Fibroblast of the aortic adventitia (primary cell): ENCODE measurements around the gene ASCL4. TPM values are rescaled to one million over a fixed set of nuclear protein-coding genes. Genes with fewer than 3 reads are reported as not detected.
A peak's percentile ranks its signal among the peaks of the same experiment; 100 is the strongest.

Experiments used
- DNase-seq: peaks from one replicate; pipeline ENCODE4 v3.0.0-alpha.2; 2010; ENCODE audit warnings: low read depth
- H3K4me3 ChIP-seq: 2 replicates; pipeline ENCODE4 v1.5.1; 2011; ENCODE audit warnings: low read depth, mild to moderate bottlenecking, control low read depth, low read length, moderate library complexity
- CTCF ChIP-seq: IDR thresholded peaks from 2 replicates; pipeline ENCODE4 v1.5.1; 2011; ENCODE audit warnings: mild to moderate bottlenecking, low read length, control low read depth, inconsistent platforms; ENCODE audit not compliant: insufficient read depth
- total RNA-seq: library from RNA; depleted of rRNA; stranded (reverse); fragments of >200 nt; gene quantifications from 2 replicates; pipeline ENCODE4 v1.2.3, GENCODE V29; 2012; ENCODE audit warnings: low replicate concordance

The ASCL4 gene
- total RNA-seq, 1 donor: not detected

GRCh38 chr12:107760809-107761501 lies 13.5 kb upstream of the ASCL4 start, which contains the start of gene PRDM4:
PRDM4 (minus strand) TSS chr12:107761137; CDS start chr12:107760515, 622 bp downstream.
- DNase-seq: peak; percentile 92
- H3K4me3 ChIP-seq: peak within 1 kb of the TSS; percentile 94
- TF ChIP-seq CTCF: no peak

GRCh38 chr12:107761502-107761904 lies 13.0 kb upstream of the ASCL4 start:
- H3K4me3 ChIP-seq: peak overlapping the region; percentile 78
- TF ChIP-seq CTCF: peak; percentile 10
- DNase-seq: no peak

GRCh38 chr12:107762874-107763273 lies 11.6 kb upstream of the ASCL4 start:
- TF ChIP-seq CTCF: no peak
- DNase-seq: no peak
- H3K4me3 ChIP-seq: no peak overlapping the region

- TF ChIP-seq CTCF: no peak
- no peak for DNase-seq
- no peak overlapping the region for H3K4me3 ChIP-seq
Observed at GRCh38 chr12:107764626-107765025, 9.9 kb upstream of the ASCL4 start.

GRCh38 chr12:107765316-107765715 lies 9.2 kb upstream of the ASCL4 start:
- no peak for TF ChIP-seq CTCF
- DNase-seq: no peak
- no peak overlapping the region for H3K4me3 ChIP-seq

- TF ChIP-seq CTCF: no peak
- no peak overlapping the region for H3K4me3 ChIP-seq
- no peak for DNase-seq
Observed at GRCh38 chr12:107767466-107767865, 7.0 kb upstream of the ASCL4 start.
